HEK293 (cell line): ENCODE measurements around the gene THAP3.

Experiments
- CTCF ChIA-PET: fragments of 350-600 bp; formaldehyde crosslinking; extraction: SDS; loops from one replicate; lab custom pipeline; 2021; ENCODE audit warnings: antibody characterized with exemption; lab: Yijun Ruan, JAX
- POLR2A ChIA-PET: fragments of 300-600 bp; formaldehyde crosslinking; extraction: SDS; loops from one replicate; lab custom pipeline; 2020; ENCODE audit warnings: antibody characterized with exemption, inconsistent platforms; lab: Yijun Ruan, JAX
- H3K27ac ChIP-seq: fragments of 200-500 bp; sonication (Bioruptor generic); 2 replicates; pipeline ENCODE4 v1.5.1; 2014; ENCODE audit warnings: low read depth, low read length, control low read depth, inconsistent platforms; ENCODE audit errors: extremely low read depth
- H3K36me3 ChIP-seq, 2 experiments: fragments of 200-500 bp in 1 of 2; sonication (Bioruptor generic) in 1 of 2; 1 replicate in 1 of 2; 2 replicates in 1 of 2; pipeline ENCODE4 v1.5.1; 2014 to 2017; ENCODE audit warnings: inconsistent platforms in 2 of 2, low read length in 2 of 2; ENCODE audit not compliant: control insufficient read depth in 2 of 2, insufficient read depth in 1 of 2
- H3K4me1 ChIP-seq: fragments of 200-500 bp; sonication (Bioruptor generic); 2 replicates; pipeline ENCODE4 v1.5.1; 2014; ENCODE audit warnings: mild to moderate bottlenecking, low read length, inconsistent platforms; ENCODE audit not compliant: control insufficient read depth, insufficient read depth
- H3K4me3 ChIP-seq: 2 replicates; pipeline ENCODE4 v1.5.1; 2011; ENCODE audit warnings: low read depth, mild to moderate bottlenecking, control low read depth, low read length, moderate library complexity
- H3K9me3 ChIP-seq: fragments of 200-500 bp; sonication (Bioruptor generic); 2 replicates; pipeline ENCODE4 v1.5.1; 2014; ENCODE audit warnings: low read depth, low read length, inconsistent platforms; ENCODE audit not compliant: control insufficient read depth, insufficient read depth
- HIC1 ChIP-seq: fragments of 450-650 bp; formaldehyde crosslinking; IDR thresholded peaks from 2 replicates; pipeline ENCODE4 v1.5.1; 2016; ENCODE audit warnings: missing biosample characterization, missing genetic modification characterization
- HOXD13 ChIP-seq: sonication (generic); formaldehyde crosslinking; IDR thresholded peaks from 2 replicates; pipeline ENCODE4 v1.8.0; 2022; ENCODE audit warnings: missing genetic modification reagents, borderline replicate concordance
- OSR2 ChIP-seq: fragments of 450-650 bp; formaldehyde crosslinking; IDR thresholded peaks from 2 replicates; pipeline ENCODE4 v1.5.1; 2016; ENCODE audit warnings: missing biosample characterization, missing genetic modification characterization
- OVOL3 ChIP-seq: fragments of 450-650 bp; formaldehyde crosslinking; IDR thresholded peaks from 2 replicates; pipeline ENCODE4 v1.5.1; 2016; ENCODE audit warnings: missing biosample characterization, missing genetic modification characterization
- PATZ1 ChIP-seq: fragments of 450-650 bp; formaldehyde crosslinking; IDR thresholded peaks from 2 replicates; pipeline ENCODE4 v1.5.1; 2016; ENCODE audit warnings: missing biosample characterization, missing genetic modification characterization
- SP2 ChIP-seq: fragments of 450-650 bp; formaldehyde crosslinking; IDR thresholded peaks from 2 replicates; pipeline ENCODE4 v1.5.1; 2016; ENCODE audit warnings: missing biosample characterization, missing genetic modification characterization
- SP7 ChIP-seq: fragments of 450-650 bp; formaldehyde crosslinking; IDR thresholded peaks from 2 replicates; pipeline ENCODE4 v1.5.1; 2016; ENCODE audit warnings: missing biosample characterization, missing genetic modification characterization
- ZBTB7A ChIP-seq: fragments of 450-650 bp; formaldehyde crosslinking; IDR thresholded peaks from 2 replicates; pipeline ENCODE4 v1.5.1; 2016; ENCODE audit warnings: low read depth, missing biosample characterization, missing genetic modification characterization
- ZBTB8A ChIP-seq: fragments of 450-650 bp; formaldehyde crosslinking; IDR thresholded peaks from 2 replicates; pipeline ENCODE4 v1.5.1; 2016; ENCODE audit warnings: missing biosample characterization, missing genetic modification characterization
- ZFP3 ChIP-seq: fragments of 450-650 bp; formaldehyde crosslinking; IDR thresholded peaks from 2 replicates; pipeline ENCODE4 v1.5.1; 2016; ENCODE audit warnings: low read depth, missing biosample characterization, missing genetic modification characterization
- ZNF157 ChIP-seq: fragments of 450-650 bp; formaldehyde crosslinking; IDR thresholded peaks from 2 replicates; pipeline ENCODE4 v1.5.1; 2016; ENCODE audit warnings: missing biosample characterization, missing genetic modification characterization
- ZNF175 ChIP-seq: fragments of 450-650 bp; formaldehyde crosslinking; IDR thresholded peaks from 2 replicates; pipeline ENCODE4 v1.5.1; 2016; ENCODE audit warnings: missing biosample characterization, missing genetic modification characterization
- ZNF202 ChIP-seq: fragments of 450-650 bp; formaldehyde crosslinking; IDR thresholded peaks from 2 replicates; pipeline ENCODE4 v1.5.1; 2016; ENCODE audit warnings: missing biosample characterization, missing genetic modification characterization, borderline replicate concordance
- ZNF214 ChIP-seq: fragments of 450-650 bp; formaldehyde crosslinking; IDR thresholded peaks from 2 replicates; pipeline ENCODE4 v1.5.1; 2017; ENCODE audit warnings: missing biosample characterization, mild to moderate bottlenecking, missing genetic modification characterization, borderline replicate concordance
- ZNF223 ChIP-seq: fragments of 450-650 bp; formaldehyde crosslinking; IDR thresholded peaks from 2 replicates; pipeline ENCODE4 v1.5.1; 2016; ENCODE audit warnings: missing biosample characterization, missing genetic modification characterization
- ZNF362 ChIP-seq: fragments of 450-650 bp; formaldehyde crosslinking; IDR thresholded peaks from 2 replicates; pipeline ENCODE4 v1.5.1; 2016; ENCODE audit warnings: missing biosample characterization, missing genetic modification characterization
- ZNF366 ChIP-seq: fragments of 450-650 bp; formaldehyde crosslinking; conservative IDR thresholded peaks from 2 replicates; pipeline ENCODE4 v1.5.1; 2016; ENCODE audit warnings: missing biosample characterization, missing genetic modification characterization
- ZNF404 ChIP-seq: fragments of 450-650 bp; formaldehyde crosslinking; IDR thresholded peaks from 2 replicates; pipeline ENCODE4 v1.5.1; 2017; ENCODE audit warnings: missing biosample characterization, missing genetic modification characterization
- ZNF510 ChIP-seq: fragments of 450-650 bp; formaldehyde crosslinking; IDR thresholded peaks from 2 replicates; pipeline ENCODE4 v1.5.1; 2018; ENCODE audit warnings: mild to moderate bottlenecking, missing genetic modification characterization, missing biosample characterization; ENCODE audit not compliant: insufficient replicate concordance
- ZNF518A ChIP-seq: fragments of 450-650 bp; formaldehyde crosslinking; conservative IDR thresholded peaks from 2 replicates; pipeline ENCODE4 v1.5.1; 2016; ENCODE audit warnings: low read depth, missing biosample characterization, missing genetic modification characterization
- ZNF549 ChIP-seq: fragments of 450-650 bp; IDR thresholded peaks from 2 replicates; pipeline ENCODE4 v1.5.1; 2018; ENCODE audit warnings: missing biosample characterization, missing genetic modification characterization, mild to moderate bottlenecking, inconsistent platforms, moderate library complexity
- ZNF561 ChIP-seq: fragments of 450-650 bp; IDR thresholded peaks from 2 replicates; pipeline ENCODE4 v1.5.1; 2018; ENCODE audit warnings: missing biosample characterization, missing genetic modification characterization, borderline replicate concordance
- ZNF600 ChIP-seq: fragments of 450-650 bp; formaldehyde crosslinking; IDR thresholded peaks from 2 replicates; pipeline ENCODE4 v1.5.1; 2016; ENCODE audit warnings: missing biosample characterization, missing genetic modification characterization
- ZNF626 ChIP-seq: fragments of 450-650 bp; sonication (Bioruptor Pico); formaldehyde crosslinking; IDR thresholded peaks from 2 replicates; pipeline ENCODE4 v1.5.1; 2018; ENCODE audit warnings: missing biosample characterization, missing genetic modification characterization, inconsistent platforms
- ZNF654 ChIP-seq: fragments of 450-650 bp; formaldehyde crosslinking; IDR thresholded peaks from 2 replicates; pipeline ENCODE4 v1.5.1; 2016; ENCODE audit warnings: low read depth, missing biosample characterization, missing genetic modification characterization
- ZXDB ChIP-seq: fragments of 450-650 bp; formaldehyde crosslinking; IDR thresholded peaks from 2 replicates; pipeline ENCODE4 v1.5.1; 2016; ENCODE audit warnings: missing biosample characterization, missing genetic modification characterization

Gene THAP3

GRCh38 chr1:6579374-6580118 is 45.1 kb upstream of the THAP3 start, which contains the start of gene ZBTB48 (continued):
- TF ChIP-seq HIC1 (tag by site-specific recombination) (no peak), PATZ1 (tag by site-specific recombination) (peak; percentile 77), ZNF600 (tag by site-specific recombination) (peak; percentile 87), ZNF214 (tag by site-specific recombination) (no peak), SP7 (tag by site-specific recombination) (no peak; the same call in 1 of the 2 replicates), ZNF654 (tag by site-specific recombination) (no peak), OSR2 (tag by site-specific recombination) (no peak), HOXD13 (CRISPR knock-in tag) (no peak)

- no peak overlapping the region; the same call in 1 of the 2 replicates for H3K27ac ChIP-seq
- TF ChIP-seq ZNF157 (tag by site-specific recombination) (no peak), ZNF366 (tag by site-specific recombination) (no peak), ZNF549 (tag by site-specific recombination) (no peak), ZNF202 (tag by site-specific recombination) (no peak), ZNF404 (tag by site-specific recombination) (no peak), ZNF518A (tag by site-specific recombination) (no peak), ZFP3 (no peak), ZNF223 (tag by site-specific recombination) (no peak), SP2 (tag by site-specific recombination) (no peak), ZXDB (tag by site-specific recombination) (no peak; the same call in 1 of the 2 replicates), ZNF626 (tag by site-specific recombination) (no peak), ZNF362 (tag by site-specific recombination) (no peak), ZBTB7A (tag by site-specific recombination) (no peak), ZBTB8A (tag by site-specific recombination) (0 out of 2 replicates have a peak, but pooled peaks have one; percentile 32), ZNF175 (tag by site-specific recombination) (no peak), ZNF510 (no peak), OVOL3 (tag by site-specific recombination) (no peak), ZNF561 (no peak)
Observed at GRCh38 chr1:6580119-6580592, 44.5 kb upstream of the THAP3 start.

More at GRCh38 chr1:6580119-6580592, 44.5 kb upstream of the THAP3 start:
- Histone ChIP-seq H3K4me3 (peak overlapping the region; percentile 96), H3K36me3 (peaks cover 0 to 31% of the 10 kb centered on the region in 2 experiments; a peak in 1 of 3 replicates), H3K9me3 (no peaks in the 10 kb centered on the region), H3K4me1 (peaks cover 9% of the 10 kb centered on the region)
- CTCF ChIA-PET, result interaction anchor here (0.5 to 1.7 kb wide), 10 partner anchors 9 to 263 kb away, joined by 3 to 10 read pairs (median 5); partner anchors contain the start of genes NOL9 and TAS1R1
- POLR2A ChIA-PET, result interaction anchor here (0.6 to 2.7 kb wide), 15 partner anchors 8 to 67 kb away, joined by 3 to 25 read pairs (median 8); partner anchors contain the start of genes KLHL21, NOL9, PHF13 and TAS1R1
